OCI-LY7 (cell line): ENCODE measurements around the gene ANKS1B. TPM values are rescaled to one million over a fixed set of nuclear protein-coding genes. Genes with fewer than 3 reads are reported as not detected.

Source experiments
- BruUV-seq: library from RNA; stranded (reverse); fragments of 400-500 nt; replicated peaks from 2 replicates; lab custom pipeline; 2021; lab: Mats Ljungman, UMichigan
- CTCF ChIA-PET: fragments of 300-600 bp; sonication (Branson Sonifier 250); formaldehyde crosslinking; loops from one replicate; lab custom pipeline; 2022; ENCODE audit warnings: antibody characterized with exemption; ENCODE audit not compliant: unreplicated experiment; lab: Charles Lee
- POLR2A ChIA-PET: fragments of 300-600 bp; sonication (Branson Sonifier 250); formaldehyde crosslinking; loops from one replicate; lab custom pipeline; 2022; ENCODE audit warnings: antibody characterized with exemption; lab: Charles Lee
- DNase-seq: peaks from one replicate; pipeline ENCODE4 v3.0.0-alpha.2; 2015; ENCODE audit warnings: low spot score
- H2AFZ ChIP-seq: fragments of 200-600 bp; sonication (generic), shearing (Covaris generic); 2 replicates; pipeline ENCODE4 v1.6.1; 2014; ENCODE audit warnings: mild to moderate bottlenecking, antibody characterized with exemption, low read length, moderate library complexity
- H3K27ac ChIP-seq: fragments of 200-600 bp; sonication (generic); 2 replicates; pipeline ENCODE4 v1.5.1; 2014; ENCODE audit warnings: mixed run types, low read depth, mild to moderate bottlenecking, moderate library complexity, low read length, inconsistent platforms; ENCODE audit not compliant: poor library complexity, severe bottlenecking
- H3K36me3 ChIP-seq: fragments of 200-600 bp; sonication (generic); 2 replicates; pipeline ENCODE4 v1.6.1; 2014; ENCODE audit warnings: mild to moderate bottlenecking, antibody characterized with exemption, low read length, moderate library complexity, mixed read lengths; ENCODE audit not compliant: insufficient read depth
- H3K4me1 ChIP-seq: fragments of 200-600 bp; sonication (generic); 2 replicates; pipeline ENCODE4 v1.5.1; 2014; ENCODE audit warnings: mild to moderate bottlenecking, low read length; ENCODE audit not compliant: insufficient read depth, poor library complexity, severe bottlenecking
- H3K4me2 ChIP-seq: fragments of 200-600 bp; sonication (generic); 2 replicates; pipeline ENCODE4 v1.6.1; 2014; ENCODE audit warnings: mild to moderate bottlenecking, low read length
- H3K4me3 ChIP-seq: fragments of 200-600 bp; sonication (generic); 2 replicates; pipeline ENCODE4 v1.5.1; 2014; ENCODE audit warnings: mild to moderate bottlenecking, low read depth, low read length; ENCODE audit not compliant: poor library complexity, severe bottlenecking
- H3K79me2 ChIP-seq: fragments of 200-600 bp; sonication (generic); 2 replicates; pipeline ENCODE4 v1.6.1; 2016; ENCODE audit warnings: low read depth, mild to moderate bottlenecking, low read length, moderate library complexity, mixed read lengths; ENCODE audit not compliant: insufficient read depth
- H3K9me2 ChIP-seq: fragments of 200-600 bp; sonication (generic); 2 replicates; pipeline ENCODE4 v1.6.1; 2016; ENCODE audit warnings: mild to moderate bottlenecking, low read length, mixed read lengths; ENCODE audit not compliant: insufficient read depth
- H3K9me3 ChIP-seq: fragments of 200-600 bp; sonication (generic); 2 replicates; pipeline ENCODE4 v1.6.1; 2014; ENCODE audit warnings: mild to moderate bottlenecking, mixed run types, low read length, mixed read lengths
- H4K20me1 ChIP-seq: fragments of 200-600 bp; sonication (generic); 2 replicates; pipeline ENCODE4 v1.6.1; 2014; ENCODE audit warnings: mild to moderate bottlenecking, antibody characterized with exemption, low read length, moderate library complexity, mixed read lengths; ENCODE audit not compliant: insufficient read depth
- EZH2phosphoT487 ChIP-seq: fragments of 200-600 bp; sonication (generic); IDR thresholded peaks from 2 replicates; pipeline ENCODE4 v1.6.1; 2018; ENCODE audit warnings: low read depth, borderline replicate concordance, mild to moderate bottlenecking, mixed run types, antibody characterized with exemption, low read length, moderate library complexity, mixed read lengths
- intact Hi-C: fragments of 100-400 bp; cut with micrococcal nuclease; formaldehyde crosslinking; loops from one replicate; pipeline ENCODE4 v1.10.0; 2022; ENCODE audit not compliant: unreplicated experiment
- total RNA-seq, 2 experiments: library from RNA; depleted of rRNA in 1 of 2; stranded (reverse); fragments of >200 nt in 1 of 2; shearing (Covaris generic) in 1 of 2; gene quantifications; 2 replicates each; pipeline ENCODE4 v1.2.3, GENCODE V29; 2014 to 2022
- TF ChIP-seq, protein P1 (sequence below): fragments of 200-600 bp; sonication (generic); conservative IDR thresholded peaks from 2 replicates; pipeline ENCODE4 v1.5.1; 2014; ENCODE audit warnings: mild to moderate bottlenecking, antibody characterized with exemption, low read length, moderate library complexity, mixed read lengths

Gene ANKS1B
- total RNA-seq, 2 experiments from 2014 or later = 2.9 to 6.0 TPM

DNA sequence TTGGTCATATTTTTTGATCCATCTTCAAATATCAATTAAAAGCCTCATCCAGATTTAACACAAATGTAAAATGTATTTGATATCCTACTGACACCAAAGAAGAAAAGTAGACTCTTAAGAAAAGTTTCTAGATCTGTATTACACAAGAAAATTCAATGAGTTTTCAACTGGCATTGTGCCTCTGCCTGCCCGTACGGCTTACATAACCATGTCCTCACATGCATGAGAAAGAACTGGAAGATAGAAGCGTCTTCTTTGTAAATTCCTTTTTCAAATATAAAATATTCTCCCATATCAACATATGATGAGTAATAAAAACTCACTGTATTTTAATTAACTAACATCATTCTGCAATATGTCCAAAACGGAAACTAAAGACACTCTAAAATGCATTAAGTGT is 7.2 kb downstream of the ANKS1B start:
- intact Hi-C loops = no loop called here
- no TSS peak for BruUV-seq

DNA sequence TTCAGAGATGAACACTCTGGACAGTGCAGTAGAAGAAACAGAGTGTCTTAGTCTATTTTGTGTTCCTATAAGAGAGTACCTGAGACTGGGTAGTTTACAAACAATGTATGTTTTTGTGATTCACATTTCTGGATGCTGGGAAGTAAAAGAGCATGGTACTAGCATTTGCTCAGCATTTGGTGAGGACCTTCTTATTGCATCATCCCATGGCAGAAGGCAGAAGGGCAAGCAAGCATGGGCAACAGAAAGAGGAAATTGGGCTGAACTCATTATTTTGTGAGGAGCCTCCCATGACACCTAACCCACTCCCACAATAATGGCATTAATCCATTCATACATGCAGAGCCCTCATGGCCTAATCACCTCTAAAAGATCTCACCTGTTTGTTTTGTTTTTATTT is 8.0 kb downstream of the ANKS1B start:
- Histone ChIP-seq H3K27ac (no peak overlapping the region), H3K36me3 (no peaks in the 10 kb centered on the region), H2AFZ (no peak overlapping the region), H3K9me2 (no peaks in the 10 kb centered on the region), H4K20me1 (no peaks in the 10 kb centered on the region), H3K4me3 (no peak overlapping the region), H3K4me2 (no peak overlapping the region), H3K79me2 (no peaks in the 10 kb centered on the region), H3K4me1 (no peaks in the 10 kb centered on the region), H3K9me3 (no peaks in the 10 kb centered on the region)
- TF ChIP-seq, protein P1, sequence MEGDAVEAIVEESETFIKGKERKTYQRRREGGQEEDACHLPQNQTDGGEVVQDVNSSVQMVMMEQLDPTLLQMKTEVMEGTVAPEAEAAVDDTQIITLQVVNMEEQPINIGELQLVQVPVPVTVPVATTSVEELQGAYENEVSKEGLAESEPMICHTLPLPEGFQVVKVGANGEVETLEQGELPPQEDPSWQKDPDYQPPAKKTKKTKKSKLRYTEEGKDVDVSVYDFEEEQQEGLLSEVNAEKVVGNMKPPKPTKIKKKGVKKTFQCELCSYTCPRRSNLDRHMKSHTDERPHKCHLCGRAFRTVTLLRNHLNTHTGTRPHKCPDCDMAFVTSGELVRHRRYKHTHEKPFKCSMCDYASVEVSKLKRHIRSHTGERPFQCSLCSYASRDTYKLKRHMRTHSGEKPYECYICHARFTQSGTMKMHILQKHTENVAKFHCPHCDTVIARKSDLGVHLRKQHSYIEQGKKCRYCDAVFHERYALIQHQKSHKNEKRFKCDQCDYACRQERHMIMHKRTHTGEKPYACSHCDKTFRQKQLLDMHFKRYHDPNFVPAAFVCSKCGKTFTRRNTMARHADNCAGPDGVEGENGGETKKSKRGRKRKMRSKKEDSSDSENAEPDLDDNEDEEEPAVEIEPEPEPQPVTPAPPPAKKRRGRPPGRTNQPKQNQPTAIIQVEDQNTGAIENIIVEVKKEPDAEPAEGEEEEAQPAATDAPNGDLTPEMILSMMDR = no peak
- intact Hi-C loops = no loop called here
- POLR2A ChIA-PET = no interaction called here
- CTCF ChIA-PET = no interaction called here
- DNase-seq = no peak
- BruUV-seq = no TSS peak

More for the DNA sequence above, 7.2 kb downstream of the ANKS1B start:
- Histone ChIP-seq H3K4me3 (no peak overlapping the region), H2AFZ (no peak overlapping the region), H4K20me1 (no peaks in the 10 kb centered on the region), H3K9me2 (no peaks in the 10 kb centered on the region), H3K9me3 (no peaks in the 10 kb centered on the region), H3K27ac (no peak overlapping the region), H3K4me2 (no peak overlapping the region), H3K36me3 (no peaks in the 10 kb centered on the region), H3K4me1 (no peaks in the 10 kb centered on the region), H3K79me2 (no peaks in the 10 kb centered on the region)
- CTCF ChIA-PET = no interaction called here
- no peak for DNase-seq
- POLR2A ChIA-PET = no interaction called here
- TF ChIP-seq, protein P1 = no peak
- no peak for TF ChIP-seq EZH2phosphoT487

DNA sequence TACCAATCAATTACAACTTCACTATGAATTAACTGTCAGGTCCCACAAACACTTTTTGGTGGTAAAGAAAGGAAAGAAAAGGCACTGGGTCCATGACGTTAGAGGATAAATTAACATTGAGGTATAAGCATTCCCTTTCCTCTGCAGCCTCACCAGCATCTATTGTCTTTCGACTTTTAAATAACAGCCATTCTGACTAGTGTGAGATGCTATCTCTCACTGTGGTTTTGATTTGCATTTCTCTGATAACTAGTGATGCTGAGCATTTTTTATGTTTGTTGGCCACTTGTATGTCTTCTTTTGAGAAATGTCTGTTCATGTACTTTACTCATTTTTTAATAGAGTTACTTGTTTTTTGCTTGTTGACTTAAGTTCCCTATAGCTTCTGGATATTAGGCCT is 9.4 kb downstream of the ANKS1B start:
- no peak for DNase-seq
- Histone ChIP-seq H3K4me1 (no peaks in the 10 kb centered on the region), H3K79me2 (no peaks in the 10 kb centered on the region), H3K9me2 (no peaks in the 10 kb centered on the region), H3K9me3 (no peaks in the 10 kb centered on the region), H3K36me3 (no peaks in the 10 kb centered on the region), H2AFZ (no peak overlapping the region), H3K4me2 (no peak overlapping the region), H3K27ac (no peak overlapping the region), H4K20me1 (no peaks in the 10 kb centered on the region), H3K4me3 (no peak overlapping the region)
- TF ChIP-seq, protein P1 = no peak
- no peak for TF ChIP-seq EZH2phosphoT487
- ChIA-PET CTCF (no interaction called here), POLR2A (interaction anchor here (1.5 kb wide), 1 partner anchor 13 kb away, joined by 3 read pairs; no protein-coding TSS in a partner anchor)
- BruUV-seq = no TSS peak
- intact Hi-C loops = no loop called here
